Neutrophil (primary cell): Measurements from ENCODE around the gene IFNAR2.
A peak's percentile ranks its signal among the peaks of the same experiment; 100 is the strongest.

Source experiments
- H3K27ac ChIP-seq: fragments of 200-600 bp; sonication (generic); 2 replicates; pipeline ENCODE4 v1.5.1; 2016; ENCODE audit warnings: mild to moderate bottlenecking, moderate library complexity
- H3K27me3 ChIP-seq: fragments of 200-600 bp; sonication (generic); 2 replicates; pipeline ENCODE4 v1.6.0; 2016; ENCODE audit warnings: mild to moderate bottlenecking
- H3K36me3 ChIP-seq: fragments of 200-600 bp; sonication (generic); 2 replicates; pipeline ENCODE4 v1.5.1; 2017
- H3K4me1 ChIP-seq, 2 experiments: fragments of 200-600 bp in 1 of 2; sonication (generic) in 1 of 2; 1 replicate in 1 of 2; 2 replicates in 1 of 2; pipeline versions ENCODE4 v1.5.1 to v1.6.1; 2013 to 2016; ENCODE audit warnings: low read depth in 1 of 2, low read length in 1 of 2, mild to moderate bottlenecking in 1 of 2, moderate library complexity in 1 of 2; ENCODE audit not compliant: control insufficient read depth in 1 of 2, insufficient read depth in 1 of 2
- H3K4me3 ChIP-seq, 2 experiments: fragments of 200-600 bp in 1 of 2; sonication (generic) in 1 of 2; 1 replicate in 1 of 2; 2 replicates in 1 of 2; pipeline ENCODE4 v1.5.1; 2013 to 2016; ENCODE audit warnings: low read depth in 1 of 2, low read length in 1 of 2, mild to moderate bottlenecking in 1 of 2, moderate library complexity in 1 of 2
- H3K9me3 ChIP-seq: fragments of 200-600 bp; sonication (generic); 2 replicates; pipeline ENCODE4 v1.5.1; 2016
- TF ChIP-seq, protein P1 (sequence below): fragments of 200-600 bp; sonication (generic); IDR thresholded peaks from 2 replicates; pipeline ENCODE4 v1.5.1; 2016; ENCODE audit warnings: antibody characterized with exemption

The IFNAR2 gene

DNA sequence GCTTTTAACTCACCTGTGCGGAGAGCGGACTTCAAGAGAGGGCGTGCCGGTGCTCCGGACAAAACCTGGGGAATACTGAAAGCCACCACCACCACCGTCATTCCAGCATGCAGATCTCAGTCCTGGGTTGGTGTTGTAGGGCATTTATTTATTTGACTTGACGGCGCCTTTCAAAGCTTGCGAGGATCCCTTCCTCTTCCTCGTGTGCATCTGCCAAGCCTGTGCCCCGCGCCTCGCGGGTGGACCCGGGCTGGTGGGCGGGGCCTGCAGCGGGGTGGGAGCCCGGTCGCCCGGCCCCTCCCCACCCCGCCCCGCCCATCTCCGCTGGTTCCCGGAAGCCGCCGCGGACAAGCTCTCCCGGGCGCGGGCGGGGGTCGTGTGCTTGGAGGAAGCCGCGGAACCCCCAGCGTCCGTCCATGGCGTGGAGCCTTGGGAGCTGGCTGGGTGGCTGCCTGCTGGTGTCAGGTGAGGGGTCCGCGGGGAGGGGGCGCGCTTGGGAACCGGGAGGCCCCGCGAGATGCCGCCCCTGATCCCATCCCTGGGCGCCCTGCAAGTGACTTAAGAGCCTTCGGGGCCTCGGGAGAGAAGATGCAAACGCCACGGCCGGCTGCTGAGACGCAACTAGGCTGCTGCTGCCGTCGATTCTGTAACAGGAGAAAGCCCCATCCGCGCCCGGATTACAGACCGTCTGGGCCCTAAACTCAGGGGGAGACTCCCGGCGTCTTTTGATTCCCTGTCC is 36.5 kb downstream of the IFNAR2 start, which contains the start of gene IL10RB:
TSS of gene IL10RB (plus strand) at position 318 of the 739 bp plus-strand sequence. CDS start at position 417, 99 bp downstream.
- Histone ChIP-seq H3K27ac (peak within 1 kb of the TSS; percentile 95), H3K36me3 (peaks cover 59% of the 10 kb centered on the region), H3K27me3 (no peaks in the 10 kb centered on the region), H3K9me3 (no peaks in the 10 kb centered on the region), H3K4me1 (peaks cover 64 to 67% of the 10 kb centered on the region in 2 experiments), H3K4me3 (peak within 1 kb of the TSS; percentile 82 to 95)
- TF ChIP-seq, protein P1, sequence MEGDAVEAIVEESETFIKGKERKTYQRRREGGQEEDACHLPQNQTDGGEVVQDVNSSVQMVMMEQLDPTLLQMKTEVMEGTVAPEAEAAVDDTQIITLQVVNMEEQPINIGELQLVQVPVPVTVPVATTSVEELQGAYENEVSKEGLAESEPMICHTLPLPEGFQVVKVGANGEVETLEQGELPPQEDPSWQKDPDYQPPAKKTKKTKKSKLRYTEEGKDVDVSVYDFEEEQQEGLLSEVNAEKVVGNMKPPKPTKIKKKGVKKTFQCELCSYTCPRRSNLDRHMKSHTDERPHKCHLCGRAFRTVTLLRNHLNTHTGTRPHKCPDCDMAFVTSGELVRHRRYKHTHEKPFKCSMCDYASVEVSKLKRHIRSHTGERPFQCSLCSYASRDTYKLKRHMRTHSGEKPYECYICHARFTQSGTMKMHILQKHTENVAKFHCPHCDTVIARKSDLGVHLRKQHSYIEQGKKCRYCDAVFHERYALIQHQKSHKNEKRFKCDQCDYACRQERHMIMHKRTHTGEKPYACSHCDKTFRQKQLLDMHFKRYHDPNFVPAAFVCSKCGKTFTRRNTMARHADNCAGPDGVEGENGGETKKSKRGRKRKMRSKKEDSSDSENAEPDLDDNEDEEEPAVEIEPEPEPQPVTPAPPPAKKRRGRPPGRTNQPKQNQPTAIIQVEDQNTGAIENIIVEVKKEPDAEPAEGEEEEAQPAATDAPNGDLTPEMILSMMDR: no peak

DNA sequence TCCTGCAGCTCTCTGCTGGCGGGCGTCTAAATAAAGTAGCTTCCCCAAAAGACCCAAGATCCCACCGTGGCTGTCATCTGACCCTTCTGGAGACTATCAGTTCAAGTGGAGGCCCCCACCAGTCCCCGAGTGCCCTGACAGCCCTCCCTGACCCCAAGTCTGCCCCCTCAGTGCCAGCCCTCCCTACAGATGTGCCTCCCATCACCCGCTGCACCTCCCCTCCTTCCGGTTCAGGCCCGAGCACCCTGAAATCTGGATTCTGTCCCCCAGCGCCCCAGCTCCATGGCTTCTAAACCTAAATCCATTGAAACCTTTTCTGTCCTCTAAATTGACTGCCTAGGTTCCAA is 37.0 kb downstream of the IFNAR2 start:
- Histone ChIP-seq H3K36me3 (peaks cover 56% of the 10 kb centered on the region), H3K27me3 (no peaks in the 10 kb centered on the region), H3K4me3 (peak overlapping the region; percentile 82 to 95), H3K9me3 (no peaks in the 10 kb centered on the region), H3K27ac (peak overlapping the region; percentile 95), H3K4me1 (peaks cover 62 to 64% of the 10 kb centered on the region in 2 experiments)
- TF ChIP-seq, protein P1: no peak

DNA sequence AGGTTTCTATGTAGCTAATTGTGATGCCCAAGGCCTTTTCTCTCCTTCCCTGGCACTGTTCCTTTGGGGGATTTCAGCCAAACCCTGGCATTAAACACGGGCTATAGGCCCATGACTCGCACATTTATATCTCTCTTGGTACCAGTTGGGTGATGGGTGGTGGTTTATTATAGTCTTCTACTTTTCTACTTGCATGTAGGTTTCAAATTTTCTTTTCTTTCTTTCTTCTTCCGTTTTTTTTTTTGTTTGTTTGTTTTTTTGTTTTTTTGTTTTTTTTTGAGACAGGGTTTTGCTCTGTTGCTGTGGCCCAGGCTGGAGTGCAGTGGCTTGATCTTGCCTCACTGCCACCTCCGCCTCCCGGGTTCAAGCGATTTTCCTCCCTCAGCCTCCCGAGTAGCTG is 37.5 kb downstream of the IFNAR2 start:
- Histone ChIP-seq H3K4me3 (peak overlapping the region; percentile 82 to 95), H3K27me3 (no peaks in the 10 kb centered on the region), H3K27ac (peak overlapping the region; percentile 95), H3K9me3 (no peaks in the 10 kb centered on the region), H3K4me1 (peaks cover 58 to 65% of the 10 kb centered on the region in 2 experiments), H3K36me3 (peaks cover 53% of the 10 kb centered on the region)
- TF ChIP-seq, protein P1: no peak

DNA sequence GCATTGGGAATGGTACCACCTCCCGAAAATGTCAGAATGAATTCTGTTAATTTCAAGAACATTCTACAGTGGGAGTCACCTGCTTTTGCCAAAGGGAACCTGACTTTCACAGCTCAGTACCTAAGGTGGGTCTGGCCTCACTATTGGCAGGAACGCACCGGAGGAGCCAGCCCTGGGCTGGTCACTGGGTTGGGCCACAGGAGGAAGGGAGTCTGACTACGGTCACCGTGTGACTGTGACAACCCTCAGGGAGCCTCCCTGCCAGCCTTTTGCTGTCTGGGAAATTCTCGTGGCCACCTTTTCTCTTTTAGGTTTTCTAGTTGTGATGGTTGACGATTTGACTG is 38.6 kb downstream of the IFNAR2 start:
- Histone ChIP-seq H3K4me3 (no peak overlapping the region), H3K9me3 (no peaks in the 10 kb centered on the region), H3K36me3 (peaks cover 51% of the 10 kb centered on the region), H3K4me1 (peaks cover 55 to 65% of the 10 kb centered on the region in 2 experiments), H3K27me3 (no peaks in the 10 kb centered on the region), H3K27ac (peak overlapping the region; percentile 95)
- TF ChIP-seq, protein P1: no peak

DNA sequence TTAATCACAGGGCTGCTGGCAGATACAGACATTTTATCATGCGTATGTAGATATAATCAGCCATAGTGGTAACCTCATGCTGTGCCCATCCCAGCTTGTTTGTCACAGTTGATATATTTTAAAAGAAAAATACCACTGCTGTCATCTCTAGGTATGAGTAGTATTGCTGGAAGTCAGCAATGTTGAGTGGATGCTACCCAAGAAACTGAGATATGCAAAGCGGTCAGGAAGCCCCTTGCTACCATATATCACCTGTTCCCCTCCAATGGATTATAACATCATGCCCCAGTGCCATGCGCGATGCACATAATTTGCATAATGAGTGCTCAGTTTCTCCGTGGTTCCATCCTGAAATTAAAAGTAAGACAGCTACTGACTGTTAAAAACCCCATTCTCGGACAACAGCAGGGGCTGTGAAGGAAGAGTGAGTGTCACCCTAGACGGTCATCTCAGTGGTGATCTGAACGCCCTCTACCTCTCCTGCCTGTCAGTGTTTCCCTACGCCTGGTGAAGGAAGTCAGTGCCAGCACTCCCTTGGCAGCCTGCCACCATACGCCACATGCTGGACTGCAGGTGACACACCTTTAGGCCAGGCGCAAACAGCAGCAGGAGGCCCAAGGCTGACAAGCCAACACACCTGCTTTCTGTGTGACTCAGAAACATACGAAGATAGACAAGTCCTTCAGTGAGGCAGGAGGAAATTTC is 39.2 kb downstream of the IFNAR2 start:
- TF ChIP-seq, protein P1: no peak
- Histone ChIP-seq H3K4me1 (peaks cover 55 to 65% of the 10 kb centered on the region in 2 experiments), H3K4me3 (no peak overlapping the region), H3K27me3 (no peaks in the 10 kb centered on the region), H3K9me3 (no peaks in the 10 kb centered on the region), H3K36me3 (peaks cover 51% of the 10 kb centered on the region), H3K27ac (peak overlapping the region; percentile 95)
